EH (cell line): ENCODE measurements around the gene GFOD1.

ENCODE experiments used
- DNase-seq: peaks from one replicate; pipeline ENCODE4 v3.0.0-alpha.2; 2015; ENCODE audit warnings: low read depth

The GFOD1 gene

GRCh38 chr6:13315896-13316295, 171.5 kb downstream of the GFOD1 start:
- DNase-seq: no peak

GRCh38 chr6:13314806-13315205, 172.6 kb downstream of the GFOD1 start:
- no peak for DNase-seq

- DNase-seq: no peak
Observed at GRCh38 chr6:13311155-13311554, 176.2 kb downstream of the GFOD1 start.

- DNase-seq: no peak
Observed at GRCh38 chr6:13308332-13308731, 179.1 kb downstream of the GFOD1 start.
